Neutrophil (primary cell): ENCODE data around the gene FBRSL1.

ENCODE experiments used
- H3K27ac ChIP-seq: fragments of 200-600 bp; sonication (generic); 2 replicates; pipeline ENCODE4 v1.5.1; 2016; ENCODE audit warnings: mild to moderate bottlenecking, moderate library complexity
- H3K27me3 ChIP-seq: fragments of 200-600 bp; sonication (generic); 2 replicates; pipeline ENCODE4 v1.6.0; 2016; ENCODE audit warnings: mild to moderate bottlenecking
- H3K36me3 ChIP-seq: fragments of 200-600 bp; sonication (generic); 2 replicates; pipeline ENCODE4 v1.5.1; 2017
- H3K4me1 ChIP-seq, 2 experiments: fragments of 200-600 bp in 1 of 2; sonication (generic) in 1 of 2; 1 replicate in 1 of 2; 2 replicates in 1 of 2; pipeline versions ENCODE4 v1.5.1 to v1.6.1; 2013 to 2016; ENCODE audit warnings: low read depth in 1 of 2, low read length in 1 of 2, mild to moderate bottlenecking in 1 of 2, moderate library complexity in 1 of 2; ENCODE audit not compliant: control insufficient read depth in 1 of 2, insufficient read depth in 1 of 2
- H3K4me3 ChIP-seq, 2 experiments: fragments of 200-600 bp in 1 of 2; sonication (generic) in 1 of 2; 1 replicate in 1 of 2; 2 replicates in 1 of 2; pipeline ENCODE4 v1.5.1; 2013 to 2016; ENCODE audit warnings: low read depth in 1 of 2, low read length in 1 of 2, mild to moderate bottlenecking in 1 of 2, moderate library complexity in 1 of 2
- H3K9me3 ChIP-seq: fragments of 200-600 bp; sonication (generic); 2 replicates; pipeline ENCODE4 v1.5.1; 2016
- CTCF ChIP-seq: fragments of 200-600 bp; sonication (generic); IDR thresholded peaks from 2 replicates; pipeline ENCODE4 v1.5.1; 2016; ENCODE audit warnings: antibody characterized with exemption

The FBRSL1 gene

GRCh38 chr12:132538663-132538990 is 48.7 kb downstream of the FBRSL1 start:
- Histone ChIP-seq H3K36me3 (peaks cover 4% of the 10 kb centered on the region), H3K27ac (no peak overlapping the region), H3K9me3 (no peaks in the 10 kb centered on the region), H3K4me1 (no peaks in the 10 kb centered on the region), H3K4me3 (no peak overlapping the region), H3K27me3 (no peaks in the 10 kb centered on the region)
- TF ChIP-seq CTCF, result no peak

- H3K27ac ChIP-seq, result no peak overlapping the region
- no peak for TF ChIP-seq CTCF
- no peaks in the 10 kb centered on the region for H3K9me3 ChIP-seq
- H3K4me1 ChIP-seq, result no peaks in the 10 kb centered on the region
- no peaks in the 10 kb centered on the region for H3K36me3 ChIP-seq
- no peaks in the 10 kb centered on the region for H3K27me3 ChIP-seq
- H3K4me3 ChIP-seq, result no peak overlapping the region
Observed at GRCh38 chr12:132539016-132539773, 49.2 kb downstream of the FBRSL1 start.

- H3K27me3 ChIP-seq, result no peaks in the 10 kb centered on the region
- no peak overlapping the region for H3K27ac ChIP-seq
- no peak for TF ChIP-seq CTCF
- H3K4me3 ChIP-seq, result no peak overlapping the region
- H3K9me3 ChIP-seq, result no peaks in the 10 kb centered on the region
- H3K36me3 ChIP-seq, result no peaks in the 10 kb centered on the region
- H3K4me1 ChIP-seq, result no peaks in the 10 kb centered on the region
Observed at GRCh38 chr12:132540436-132540835, 50.5 kb downstream of the FBRSL1 start.

- H3K4me3 ChIP-seq, result no peak overlapping the region
- H3K9me3 ChIP-seq, result no peaks in the 10 kb centered on the region
- no peak overlapping the region for H3K27ac ChIP-seq
- no peaks in the 10 kb centered on the region for H3K27me3 ChIP-seq
- H3K4me1 ChIP-seq, result no peaks in the 10 kb centered on the region
- no peaks in the 10 kb centered on the region for H3K36me3 ChIP-seq
- no peak for TF ChIP-seq CTCF
Observed at GRCh38 chr12:132541200-132541599, 51.2 kb downstream of the FBRSL1 start.

- TF ChIP-seq CTCF, result no peak
- Histone ChIP-seq H3K9me3 (no peaks in the 10 kb centered on the region), H3K36me3 (no peaks in the 10 kb centered on the region), H3K4me1 (no peaks in the 10 kb centered on the region), H3K27me3 (no peaks in the 10 kb centered on the region), H3K27ac (no peak overlapping the region), H3K4me3 (no peak overlapping the region)
Observed at GRCh38 chr12:132541996-132542395, 52.0 kb downstream of the FBRSL1 start.

GRCh38 chr12:132542661-132543060 is 52.7 kb downstream of the FBRSL1 start:
- no peaks in the 10 kb centered on the region for H3K4me1 ChIP-seq
- H3K9me3 ChIP-seq, result no peaks in the 10 kb centered on the region
- H3K27me3 ChIP-seq, result no peaks in the 10 kb centered on the region
- TF ChIP-seq CTCF, result no peak
- no peaks in the 10 kb centered on the region for H3K36me3 ChIP-seq
- no peak overlapping the region for H3K4me3 ChIP-seq
- no peak overlapping the region for H3K27ac ChIP-seq
